ENCODE data around the gene NCAM1.

GRCh38 chr11:113035708-113036107, 74.5 kb downstream of the NCAM1 start:
- TF ChIP-seq BHLHE40 (IDR thresholded peaks at IDR 0.05; ENCODE audit: borderline replicate concordance), result no peak
- TF ChIP-seq SP1 (IDR thresholded peaks at IDR 0.05), result no peak
- TF ChIP-seq ELF4 (IDR thresholded peaks at IDR 0.05), result no peak
- TF ChIP-seq HDGF (IDR thresholded peaks at IDR 0.05; ENCODE audit: borderline replicate concordance), result no peak
